SW 1271 (cell line): Measurements from ENCODE around the gene ZDHHC1.
"Not testable (repeated sequence)": the region's sequence is repeated elsewhere in the genome, so short reads cannot be mapped to it uniquely, and the experiment has no call there.

Experiments
- DNase-seq, 2 experiments: peaks; one replicate each; lab custom pipeline; 2025; lab: John Stamatoyannopoulos, UW

The ZDHHC1 gene

DNA sequence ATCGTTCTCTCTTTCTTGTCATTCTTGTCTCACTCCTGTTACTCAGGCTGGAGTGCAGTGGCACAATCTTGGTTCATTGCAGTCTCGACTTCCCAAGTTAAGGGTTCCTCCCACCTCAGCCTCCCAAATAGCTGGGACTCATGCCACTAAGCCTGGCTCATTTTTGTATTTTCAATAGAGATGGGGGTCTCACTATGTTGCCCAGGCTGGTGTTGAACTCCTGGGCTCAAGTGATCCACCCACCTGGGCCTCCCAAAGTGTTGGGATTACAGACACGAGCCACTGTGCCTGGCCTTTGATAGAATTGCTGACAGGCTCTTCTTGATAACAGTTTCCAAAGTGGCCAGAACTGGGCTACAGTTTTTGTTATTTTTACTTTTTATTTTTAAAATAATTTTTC, 55.2 kb downstream of the ZDHHC1 start:
- no peak for DNase-seq

- DNase-seq = not testable (repeated sequence)
Observed at GRCh38 chr16:67359540-67360269, 56.6 kb downstream of the ZDHHC1 start.

DNA sequence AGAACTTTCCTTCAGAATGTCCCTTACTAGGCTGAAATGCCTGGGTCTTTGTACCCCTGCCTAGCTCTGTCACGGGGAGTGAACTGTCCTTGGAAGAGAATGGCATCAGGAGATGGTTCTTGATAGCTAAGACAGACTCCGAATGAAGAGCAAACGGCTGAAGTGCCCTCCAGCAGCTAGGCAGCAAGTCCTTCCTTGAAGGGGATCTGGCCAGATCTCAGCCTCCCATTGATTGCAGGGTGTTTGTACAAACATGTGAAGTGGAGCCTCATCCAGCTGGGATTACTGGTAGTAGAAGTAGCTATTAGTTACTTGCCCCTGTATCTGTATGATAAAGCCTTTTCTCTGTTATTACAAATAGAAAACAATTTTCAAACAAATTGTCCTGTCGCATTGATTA, 58.7 kb downstream of the ZDHHC1 start:
- no peak for DNase-seq

DNA sequence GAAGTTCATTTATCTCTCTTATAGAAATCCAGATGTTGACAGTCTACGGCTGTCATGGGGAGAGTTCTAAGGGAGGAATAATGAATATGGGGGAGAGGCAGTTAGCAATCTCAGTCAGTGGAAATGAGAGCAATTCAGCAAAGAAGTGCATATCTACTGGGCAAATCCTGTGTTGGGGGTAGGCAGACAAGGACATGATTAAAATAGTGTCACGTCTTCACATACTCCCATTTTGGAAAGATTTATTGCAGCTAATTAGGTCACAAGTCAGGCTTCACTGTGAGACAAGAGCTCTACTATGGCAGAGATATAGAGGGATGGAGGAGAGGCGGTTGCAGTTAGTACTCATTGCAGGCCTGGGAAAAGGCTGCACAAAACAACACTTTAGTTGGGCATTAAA, 59.9 kb downstream of the ZDHHC1 start:
- DNase-seq = no peak

DNA sequence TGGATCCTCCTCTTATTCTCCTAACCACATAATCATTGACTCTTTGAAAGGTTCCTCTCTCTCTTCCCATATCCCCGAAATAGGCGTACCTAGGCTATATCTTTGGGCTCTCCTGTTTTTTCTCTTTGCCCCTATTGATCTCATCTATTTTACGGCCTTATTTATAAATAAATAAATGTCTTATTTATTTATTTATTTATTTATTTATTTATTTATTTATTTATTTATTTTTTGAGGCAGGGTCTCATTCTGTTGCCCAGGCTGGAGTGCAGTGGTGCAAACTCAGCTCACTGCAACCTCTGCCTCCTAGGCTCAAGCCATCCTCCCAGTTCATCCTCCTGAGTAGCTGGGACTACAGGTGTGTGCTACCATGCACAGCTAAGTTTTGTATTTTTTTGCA, 63.8 kb downstream of the ZDHHC1 start:
- not testable (repeated sequence) for DNase-seq

DNA sequence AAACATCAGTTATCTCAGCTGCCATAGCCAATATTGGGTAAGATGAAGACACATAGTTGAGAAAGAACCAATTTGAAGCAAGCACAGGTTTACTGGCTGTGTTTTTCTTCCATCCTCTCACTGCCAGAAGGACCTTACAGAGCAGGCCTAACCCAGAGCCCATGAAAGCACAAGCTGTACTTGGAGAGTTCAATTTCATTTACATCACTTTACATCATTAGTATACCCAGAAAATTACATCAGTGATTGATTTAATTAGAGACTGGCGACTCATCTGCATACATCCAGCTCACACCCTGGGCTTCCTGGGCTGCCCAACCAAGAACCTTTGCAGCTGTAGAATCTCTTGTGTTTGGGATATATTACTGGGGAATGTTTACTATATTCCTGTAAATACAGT, 66.0 kb downstream of the ZDHHC1 start:
- no peak for DNase-seq

GRCh38 chr16:67349172-67349571, 67.1 kb downstream of the ZDHHC1 start:
- DNase-seq = peak in 1 of 2 experiments; percentile 54

GRCh38 chr16:67346341-67346740, 69.9 kb downstream of the ZDHHC1 start:
- no peak for DNase-seq

DNA sequence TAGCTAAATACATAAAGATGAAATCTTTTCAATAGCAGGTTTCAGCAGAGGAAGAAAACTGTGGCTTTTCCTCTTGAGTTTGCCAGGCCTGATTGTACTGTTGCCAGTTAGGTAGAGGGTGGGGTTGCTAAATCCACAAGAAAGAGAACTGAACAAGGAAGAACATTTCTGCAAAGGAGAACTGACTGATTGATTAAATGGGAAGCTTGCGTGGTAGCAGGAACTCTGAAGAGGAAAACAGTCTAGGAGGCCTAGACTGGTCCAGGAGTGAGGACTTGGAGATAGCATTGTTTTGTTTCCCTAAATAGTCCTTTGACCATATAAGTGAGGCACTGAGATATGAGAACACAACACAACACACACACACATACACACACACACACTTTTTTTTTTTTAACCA, 70.9 kb downstream of the ZDHHC1 start:
- DNase-seq = no peak
